HG03095 (cell line): ENCODE data around the gene TSHZ1.

Experiments
- ATAC-seq: cut with Tn5 transposase; IDR thresholded peaks from one replicate; pipeline ENCODE4 v1.9.1; 2021; ENCODE audit warnings: moderate library complexity; ENCODE audit not compliant: unreplicated experiment

Gene TSHZ1, protein sequence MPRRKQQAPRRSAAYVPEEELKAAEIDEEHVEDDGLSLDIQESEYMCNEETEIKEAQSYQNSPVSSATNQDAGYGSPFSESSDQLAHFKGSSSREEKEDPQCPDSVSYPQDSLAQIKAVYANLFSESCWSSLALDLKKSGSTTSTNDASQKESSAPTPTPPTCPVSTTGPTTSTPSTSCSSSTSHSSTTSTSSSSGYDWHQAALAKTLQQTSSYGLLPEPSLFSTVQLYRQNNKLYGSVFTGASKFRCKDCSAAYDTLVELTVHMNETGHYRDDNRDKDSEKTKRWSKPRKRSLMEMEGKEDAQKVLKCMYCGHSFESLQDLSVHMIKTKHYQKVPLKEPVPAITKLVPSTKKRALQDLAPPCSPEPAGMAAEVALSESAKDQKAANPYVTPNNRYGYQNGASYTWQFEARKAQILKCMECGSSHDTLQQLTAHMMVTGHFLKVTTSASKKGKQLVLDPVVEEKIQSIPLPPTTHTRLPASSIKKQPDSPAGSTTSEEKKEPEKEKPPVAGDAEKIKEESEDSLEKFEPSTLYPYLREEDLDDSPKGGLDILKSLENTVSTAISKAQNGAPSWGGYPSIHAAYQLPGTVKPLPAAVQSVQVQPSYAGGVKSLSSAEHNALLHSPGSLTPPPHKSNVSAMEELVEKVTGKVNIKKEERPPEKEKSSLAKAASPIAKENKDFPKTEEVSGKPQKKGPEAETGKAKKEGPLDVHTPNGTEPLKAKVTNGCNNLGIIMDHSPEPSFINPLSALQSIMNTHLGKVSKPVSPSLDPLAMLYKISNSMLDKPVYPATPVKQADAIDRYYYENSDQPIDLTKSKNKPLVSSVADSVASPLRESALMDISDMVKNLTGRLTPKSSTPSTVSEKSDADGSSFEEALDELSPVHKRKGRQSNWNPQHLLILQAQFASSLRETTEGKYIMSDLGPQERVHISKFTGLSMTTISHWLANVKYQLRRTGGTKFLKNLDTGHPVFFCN (N-terminal part only)

DNA sequence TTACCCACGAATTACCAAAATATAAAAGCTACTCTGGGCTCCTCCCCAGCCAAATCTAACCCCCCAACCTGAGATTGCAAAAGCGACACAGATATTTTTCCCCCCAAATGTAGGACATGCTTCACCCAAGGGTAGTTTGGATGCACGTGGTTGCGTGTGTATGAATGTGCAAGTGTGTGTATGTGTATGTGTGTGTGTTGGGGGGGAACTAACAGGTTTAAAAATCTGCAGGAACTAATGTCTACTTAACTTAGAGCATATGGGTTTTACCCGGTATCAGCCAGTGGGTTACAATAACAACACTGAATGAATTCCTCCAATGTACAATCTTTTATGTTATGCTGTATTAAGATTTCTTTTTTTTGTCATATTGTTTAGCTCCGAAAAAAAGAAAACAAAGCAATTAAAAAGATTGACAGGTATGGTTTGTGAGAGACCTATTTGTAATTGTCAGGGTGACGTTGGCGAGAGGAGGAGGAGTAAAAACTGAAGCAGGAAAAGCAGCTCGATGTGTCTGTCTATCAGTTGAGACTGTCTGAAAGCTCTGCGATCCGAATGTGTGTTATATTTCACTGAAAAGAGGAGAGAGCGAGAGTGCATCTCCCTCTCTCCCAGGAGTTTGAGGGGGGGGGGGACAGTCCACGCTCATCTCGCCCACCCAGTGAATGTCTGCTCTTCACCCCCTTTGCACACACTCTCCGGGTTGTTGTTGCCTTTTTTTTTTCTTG is at the start of gene TSHZ1:
Gene TSHZ1 (plus strand): TSS at position 524 of the 728 bp plus-strand sequence. CDS start 1,080 bp downstream, outside the sequence.
- ATAC-seq: peak; percentile 36

DNA sequence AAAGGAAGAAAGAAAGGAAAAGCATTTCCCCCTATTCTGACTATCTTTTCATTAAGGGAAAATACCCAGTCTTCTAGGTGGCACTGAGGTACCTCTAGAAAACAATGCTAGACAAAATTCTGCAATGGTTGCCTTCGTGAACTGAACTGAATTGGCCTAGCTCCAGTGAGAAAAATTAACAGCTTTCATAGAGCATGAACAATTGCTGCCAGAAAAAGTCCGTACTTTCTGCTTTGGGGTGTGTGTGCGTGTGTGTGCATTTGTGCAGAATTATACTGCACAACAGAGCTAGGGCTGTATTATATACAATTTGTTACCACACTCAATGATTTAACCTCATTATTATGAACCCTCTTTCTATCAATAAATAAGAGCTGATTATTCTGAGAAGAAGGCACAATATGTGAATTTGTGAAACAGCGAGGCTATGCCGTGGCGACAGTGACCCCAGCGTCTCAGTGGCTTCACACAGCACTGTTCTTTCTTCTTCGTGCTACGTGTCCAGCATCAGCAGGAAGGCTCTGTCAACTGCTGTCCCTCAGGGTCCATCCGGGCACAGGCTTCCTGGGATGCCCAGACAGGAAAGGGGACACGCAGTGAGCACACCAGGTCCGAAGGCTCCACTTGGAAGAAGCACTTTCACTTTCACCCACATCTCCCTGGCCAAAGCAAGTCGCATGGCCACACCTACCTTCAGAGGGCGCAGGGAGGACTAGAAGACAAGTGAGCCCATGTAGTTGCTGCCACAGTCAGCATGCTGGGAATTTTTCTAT is 49.2 kb upstream of the TSHZ1 start:
- ATAC-seq: no peak

DNA sequence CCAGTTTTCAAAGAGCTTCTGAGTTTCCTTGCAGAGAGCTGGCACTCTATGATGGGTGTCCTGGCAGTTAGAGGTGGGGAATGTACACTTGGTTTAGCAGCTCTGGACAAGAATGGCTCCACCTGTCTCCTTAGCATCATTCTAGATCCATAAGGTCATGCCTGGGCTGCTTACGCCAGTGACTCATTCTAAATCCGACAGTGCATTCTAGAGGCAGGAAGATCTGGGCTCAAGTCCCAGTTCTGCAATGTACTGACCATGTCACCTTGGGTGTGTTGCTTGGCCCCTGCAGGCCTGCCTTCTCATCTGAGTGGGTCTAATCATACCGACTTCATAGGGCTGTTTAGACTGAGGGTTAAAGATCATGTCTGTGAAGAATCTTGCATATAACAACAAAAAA is 48.1 kb upstream of the TSHZ1 start:
- ATAC-seq: no peak

DNA sequence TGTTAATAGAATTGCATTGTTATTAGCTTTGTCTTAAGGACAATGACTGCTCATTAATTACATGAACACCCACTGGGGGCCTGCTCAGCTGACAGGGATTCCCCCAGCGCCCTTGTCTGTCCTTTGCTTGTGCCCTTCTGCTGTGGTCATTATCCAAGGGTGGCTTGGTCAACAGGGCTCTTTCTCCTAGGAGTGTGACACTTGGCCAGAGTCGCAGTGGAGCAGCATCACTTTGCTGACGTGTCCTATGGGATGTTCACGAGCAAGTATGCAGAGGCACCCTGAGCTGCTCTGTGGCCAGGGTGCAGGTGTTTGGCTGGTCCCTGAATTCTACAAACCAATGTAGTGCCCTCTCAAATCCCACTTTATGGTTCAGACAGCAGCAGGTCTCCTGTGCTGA is 47.6 kb upstream of the TSHZ1 start:
- no peak for ATAC-seq

DNA sequence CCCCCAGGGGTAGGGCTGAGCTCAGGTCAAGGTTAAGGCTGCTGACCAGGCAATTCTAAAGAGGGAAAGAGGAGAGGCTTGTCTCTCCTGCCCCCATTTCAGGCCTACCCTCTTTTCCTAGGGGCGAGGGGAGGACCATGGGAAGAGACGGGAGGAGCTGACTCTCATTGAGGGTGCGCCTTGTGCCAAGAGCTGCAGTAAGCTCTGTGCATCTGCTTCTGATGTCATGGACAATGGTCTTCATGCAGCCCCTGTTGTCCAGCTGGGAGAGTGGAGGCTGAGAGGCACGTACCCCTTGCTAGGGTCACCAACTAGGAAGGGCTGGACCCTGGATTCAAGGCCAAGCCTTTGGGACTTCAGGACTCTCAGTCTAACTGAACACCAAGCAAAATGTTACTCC is 46.9 kb upstream of the TSHZ1 start:
- no peak for ATAC-seq

DNA sequence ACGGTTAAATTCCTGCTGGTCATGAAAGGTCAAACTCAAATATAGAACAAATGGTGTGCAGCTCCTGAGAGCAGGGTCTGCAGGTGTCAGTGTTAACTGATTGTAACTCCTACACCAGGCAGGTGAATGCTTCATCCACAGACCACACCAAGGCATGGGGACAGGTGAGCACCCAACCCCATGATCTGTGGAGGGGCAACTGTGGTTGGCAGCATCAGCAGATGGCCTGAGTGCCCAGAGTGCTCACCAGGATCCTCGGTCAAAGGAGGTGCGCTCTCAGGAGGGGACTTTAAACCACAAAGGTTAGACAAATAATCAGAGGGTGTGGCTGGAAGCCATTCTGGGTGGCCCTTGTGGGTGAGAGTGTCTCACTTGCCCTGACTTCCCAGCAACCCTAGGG is 46.1 kb upstream of the TSHZ1 start:
- ATAC-seq: no peak

DNA sequence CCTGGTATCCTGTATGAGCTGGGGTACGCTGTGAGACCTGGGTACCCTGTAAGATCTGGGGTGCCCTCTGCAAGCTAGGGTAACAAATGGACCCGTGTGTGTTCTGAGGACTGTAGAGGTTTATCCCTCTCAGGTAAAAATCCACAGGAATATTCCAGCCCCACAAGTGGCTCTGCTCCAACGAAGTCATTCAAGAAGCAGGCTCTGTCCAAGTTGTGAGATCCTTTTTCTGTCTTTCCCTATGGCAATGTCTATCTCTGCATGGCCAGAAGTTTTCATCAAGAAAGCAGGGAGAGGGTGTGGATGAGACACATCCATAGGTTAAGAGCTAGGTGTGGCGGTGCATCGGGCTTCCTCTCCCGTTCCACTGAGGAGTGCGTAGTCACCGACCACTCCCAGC is 44.7 kb upstream of the TSHZ1 start:
- no peak for ATAC-seq

DNA sequence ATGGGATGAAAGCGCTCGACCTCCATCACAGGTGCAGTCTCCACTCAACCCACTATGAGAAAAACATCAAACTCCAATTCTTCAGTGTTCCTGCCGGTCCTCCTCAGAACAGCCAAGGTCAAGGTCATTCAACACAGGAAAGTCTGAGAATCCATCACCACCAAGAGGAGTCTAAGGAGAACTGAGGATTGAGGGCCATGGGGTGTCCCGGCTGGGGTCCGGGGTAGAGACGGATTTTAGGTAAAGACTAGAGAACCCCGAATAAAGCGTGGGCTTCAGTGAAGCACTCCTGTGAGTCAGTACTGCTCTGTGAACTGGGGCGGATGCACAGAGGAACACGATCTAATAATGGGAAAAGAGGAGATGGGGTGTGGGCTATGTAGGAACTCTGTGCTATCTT is 43.5 kb upstream of the TSHZ1 start:
- no peak for ATAC-seq

DNA sequence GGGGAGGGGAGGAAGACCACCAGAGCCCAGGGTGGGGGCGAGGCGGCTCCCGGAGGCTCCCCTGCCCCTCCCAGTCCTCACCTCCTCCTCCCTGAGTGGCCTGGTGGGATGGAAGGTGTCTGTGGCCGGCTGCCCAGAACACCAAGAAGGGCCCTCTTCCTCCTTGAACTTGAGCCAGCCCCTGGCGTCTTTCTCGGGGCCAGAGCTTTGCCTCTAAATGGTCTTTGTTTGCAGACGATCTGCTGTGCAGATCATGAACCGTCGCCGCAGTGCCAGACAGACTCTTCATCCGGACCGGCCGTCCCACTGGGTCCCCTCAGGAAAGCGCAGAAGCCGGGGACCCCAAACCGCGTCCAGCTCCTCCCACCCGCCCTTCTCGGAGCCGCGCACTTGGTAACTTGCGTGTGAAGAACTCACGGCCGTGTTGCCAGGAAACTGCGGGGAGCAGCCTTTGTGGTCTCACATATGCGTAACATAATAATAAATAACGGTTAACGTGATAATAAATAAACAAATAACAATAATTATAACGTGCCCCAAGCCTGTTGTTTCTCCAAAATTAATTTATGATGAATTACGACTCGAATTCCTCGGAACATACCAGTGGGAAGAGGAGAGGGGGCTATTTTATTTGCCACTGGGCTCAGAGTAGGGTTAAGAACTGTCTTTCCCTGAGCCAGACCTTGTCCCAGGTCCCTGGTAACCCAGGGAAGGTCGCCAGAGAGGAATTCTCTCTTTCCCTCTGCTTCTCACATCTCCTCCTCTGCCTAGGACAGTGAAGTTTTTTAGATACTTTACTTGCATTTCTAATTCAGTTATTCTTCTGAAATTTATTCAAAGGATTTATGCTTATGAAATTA is 42.6 kb upstream of the TSHZ1 start:
- ATAC-seq: no peak

DNA sequence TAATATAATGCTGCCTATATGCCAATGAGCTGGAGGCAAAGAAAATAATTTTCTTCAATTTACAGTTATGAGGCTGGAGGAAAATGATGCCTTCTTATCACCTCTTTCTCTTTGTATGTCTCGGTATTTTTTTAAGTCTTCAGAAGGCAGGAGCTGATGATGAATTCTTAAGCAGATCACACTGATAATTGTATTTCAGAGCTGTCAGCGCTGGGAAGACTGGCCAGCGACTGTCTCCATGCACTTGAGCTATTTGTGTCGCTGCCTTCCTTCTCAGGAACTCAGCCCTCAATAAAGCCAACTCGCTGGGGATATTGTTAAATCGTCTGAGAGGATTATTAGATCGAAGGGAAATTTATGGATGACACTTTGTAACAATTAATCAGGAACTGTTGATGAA is 42.0 kb upstream of the TSHZ1 start:
- ATAC-seq: no peak

DNA sequence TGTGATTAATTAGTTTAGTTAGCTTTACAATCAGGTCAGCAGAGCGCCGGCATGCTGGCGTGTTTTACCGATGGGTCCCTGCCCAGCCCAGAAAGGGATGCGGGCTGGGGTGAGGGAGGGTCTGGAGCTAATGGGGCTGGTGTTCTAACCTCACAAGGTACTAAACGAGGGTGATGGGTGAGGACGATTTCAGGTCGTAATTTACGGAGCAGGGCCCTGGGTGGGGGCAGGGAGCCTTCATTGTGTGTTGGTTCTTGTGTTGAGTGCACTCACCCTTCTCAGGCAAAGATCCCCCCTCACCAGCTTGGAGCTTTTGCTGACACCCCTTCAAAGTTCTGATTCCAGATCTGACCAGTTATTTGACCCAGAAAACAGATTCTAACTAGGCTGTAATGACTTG is 41.2 kb upstream of the TSHZ1 start:
- no peak for ATAC-seq

DNA sequence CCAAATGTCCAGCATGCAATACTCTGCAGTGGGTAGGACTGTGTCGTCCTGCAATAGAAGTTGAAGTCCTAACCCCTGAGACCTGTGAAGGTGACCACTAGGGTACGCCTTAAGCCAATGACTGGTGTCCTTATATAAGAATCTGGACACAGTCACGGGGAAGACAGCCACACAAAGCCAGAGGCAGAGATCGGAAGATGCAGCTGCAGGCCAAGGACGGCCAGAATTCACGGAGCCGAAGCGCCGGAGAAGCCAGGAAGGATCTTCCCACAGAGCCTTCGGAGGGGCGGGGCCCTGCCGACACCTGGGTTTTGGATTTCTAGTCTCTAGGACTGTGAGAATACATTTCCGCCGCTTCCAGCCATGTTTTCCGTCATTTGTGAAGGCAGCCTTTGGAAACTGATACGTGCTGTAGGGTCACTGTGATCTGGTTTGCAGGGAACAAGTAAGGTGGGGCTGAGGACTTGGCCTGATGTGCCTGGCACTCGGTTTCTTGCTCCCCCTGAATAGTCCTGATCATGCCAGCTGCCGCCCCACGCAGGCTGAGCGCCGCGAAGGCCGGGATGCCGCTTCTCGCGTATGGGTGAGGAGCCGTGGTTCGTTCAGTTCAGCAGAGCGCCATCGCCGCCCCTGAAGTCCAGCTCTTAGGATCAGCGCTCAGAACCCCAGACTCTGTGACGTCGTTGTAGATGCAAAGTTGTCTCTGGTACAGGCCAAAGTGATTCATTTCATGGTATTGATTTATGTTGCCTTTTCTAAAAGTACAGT is 40.4 kb upstream of the TSHZ1 start:
- no peak for ATAC-seq

DNA sequence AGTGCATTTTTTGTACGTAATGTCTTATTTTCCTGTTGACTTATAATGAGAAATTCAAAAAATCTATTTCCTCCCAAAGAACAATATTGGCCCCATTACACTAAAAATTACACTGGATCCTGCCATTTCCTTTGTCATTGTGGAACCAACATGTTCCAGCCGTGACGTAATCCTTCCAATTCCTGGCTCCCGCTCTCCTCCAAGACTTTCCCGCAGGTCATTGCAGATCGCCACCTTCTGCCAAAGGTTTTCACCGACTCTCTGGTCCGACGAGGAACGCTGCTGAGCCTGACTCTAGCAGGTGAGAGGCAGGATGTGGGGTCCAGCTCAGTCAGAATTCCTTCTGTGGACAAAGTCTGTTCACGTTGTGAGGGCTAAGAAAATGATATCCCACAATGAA is 39.7 kb upstream of the TSHZ1 start:
- ATAC-seq: no peak

DNA sequence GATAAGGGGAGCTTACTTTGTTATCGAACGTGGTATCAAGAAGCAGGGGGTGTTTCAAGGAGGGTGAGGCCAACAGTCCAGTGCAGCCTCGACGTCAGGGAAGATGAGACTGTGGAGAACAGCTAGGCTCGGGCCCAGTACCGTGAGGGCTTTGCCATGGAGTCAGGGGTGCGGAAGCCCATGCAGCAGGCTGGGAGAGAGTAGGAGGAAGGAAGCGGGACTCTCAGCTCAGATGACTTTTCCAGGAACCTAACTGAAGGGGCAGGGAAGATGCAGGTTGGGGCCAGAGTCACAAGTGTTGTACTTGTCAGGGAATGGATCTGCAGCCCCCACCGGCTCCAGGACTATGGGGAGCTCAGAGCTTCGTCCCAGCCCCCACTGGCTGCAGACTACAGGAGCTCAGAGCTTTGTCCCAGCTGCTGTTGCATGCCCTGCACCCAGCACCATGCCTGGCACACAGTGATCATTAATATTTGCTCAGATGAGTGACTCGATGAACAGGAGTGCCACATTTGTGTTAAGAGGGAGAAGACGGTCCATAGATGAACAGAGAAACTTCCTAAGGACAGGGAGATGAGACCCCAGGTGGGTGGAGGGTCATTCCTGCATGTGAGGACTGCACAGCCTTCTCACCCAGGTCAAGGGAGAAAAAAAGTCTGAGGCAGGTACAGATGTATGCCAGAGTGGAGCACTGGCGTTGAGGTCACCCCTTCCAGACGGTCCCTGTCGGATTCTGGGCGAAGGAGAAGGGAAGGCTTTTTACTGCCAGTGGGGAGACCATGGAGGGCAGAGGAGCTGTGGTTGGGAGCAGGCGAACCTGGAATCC is 38.1 kb upstream of the TSHZ1 start:
- ATAC-seq: no peak

DNA sequence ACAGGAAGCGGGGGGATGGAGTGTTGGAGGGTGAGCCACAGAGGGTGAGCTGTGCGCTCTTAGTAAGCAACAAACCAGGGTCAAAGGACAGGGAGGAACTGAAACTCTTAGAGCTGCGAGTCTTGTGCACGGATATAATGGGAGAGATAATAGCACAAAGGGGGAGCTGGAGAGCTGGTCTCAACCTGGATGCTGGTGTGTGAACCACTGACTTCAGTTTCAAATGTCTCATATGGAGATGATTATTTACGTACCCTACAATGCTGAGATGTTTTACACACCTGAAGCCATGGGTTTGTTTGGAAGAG is 37.5 kb upstream of the TSHZ1 start:
- peak; percentile 99 for ATAC-seq

DNA sequence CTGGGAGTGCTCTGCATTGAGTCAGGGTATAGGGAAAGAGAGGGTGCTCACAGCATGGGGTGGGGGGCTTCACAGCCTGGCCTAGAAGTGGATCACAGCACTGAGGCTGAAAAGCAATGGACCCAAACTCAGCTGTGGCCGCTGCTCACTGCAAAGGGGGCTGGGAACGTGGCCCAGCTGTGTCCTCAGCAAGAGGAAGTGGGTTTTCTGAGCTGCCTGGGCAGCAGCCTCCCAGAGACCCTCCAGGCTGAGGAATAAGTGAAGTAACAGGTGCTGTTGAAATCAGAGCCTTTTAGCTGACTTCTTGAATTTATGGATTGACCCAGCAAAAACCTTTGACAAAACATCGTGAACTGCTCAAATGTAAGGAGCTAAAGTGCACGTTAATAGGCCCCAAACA is 36.9 kb upstream of the TSHZ1 start:
- ATAC-seq: no peak

DNA sequence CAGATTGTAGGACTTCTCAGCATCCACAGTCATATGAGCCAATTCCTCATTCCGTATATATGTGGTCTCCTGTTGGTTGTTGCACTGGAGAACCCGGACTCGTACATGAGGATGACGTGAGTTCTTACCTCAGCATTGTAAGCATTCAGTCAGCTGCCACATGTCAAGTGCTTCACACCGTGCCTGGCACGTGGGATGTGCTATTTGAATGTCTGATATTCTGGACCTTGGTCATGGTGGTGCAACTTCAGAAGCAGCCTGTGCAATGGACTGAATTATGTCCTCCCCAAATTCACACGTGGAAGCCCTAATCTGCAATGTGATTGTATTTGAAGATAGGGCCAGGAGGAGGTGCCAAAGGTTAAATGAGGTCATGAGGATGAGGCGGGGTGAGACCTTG is 33.7 kb upstream of the TSHZ1 start:
- ATAC-seq: no peak

DNA sequence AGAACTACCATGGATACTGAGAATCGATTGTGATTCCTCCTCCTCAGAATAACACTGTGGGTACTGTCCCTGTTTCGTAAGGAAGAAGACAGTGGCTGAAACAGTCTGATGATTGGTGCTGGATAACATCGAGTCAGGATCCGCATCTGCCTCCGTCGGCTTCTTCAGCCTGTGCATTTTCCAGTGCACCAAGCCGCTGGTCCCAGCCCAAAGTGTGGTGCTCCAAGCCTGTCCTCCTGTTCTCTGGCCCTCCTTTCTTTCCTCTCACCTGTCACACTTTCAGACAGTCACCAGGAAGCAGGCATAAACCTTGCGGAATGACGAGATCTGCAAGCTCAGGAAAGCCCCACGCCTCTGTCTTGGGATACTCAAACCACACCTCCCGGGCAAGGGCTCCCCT is 32.2 kb upstream of the TSHZ1 start:
- ATAC-seq: no peak
